NCI-H1092 (cell line): Measurements from ENCODE around the gene HSPA1A.
"Not testable (repeated sequence)": the region's sequence is repeated elsewhere in the genome, so short reads cannot be mapped to it uniquely, and the experiment has no call there.

Experiments used
- DNase-seq: peaks from one replicate; lab custom pipeline; 2025; lab: John Stamatoyannopoulos, UW

HSPA1A gene

GRCh38 chr6:31781244-31782125 is 33.9 kb upstream of the HSPA1A start:
- DNase-seq, result no peak

- DNase-seq, result no peak
These were observed 33.1 kb upstream of the HSPA1A start for GRCh38 chr6:31782126-31782855.

GRCh38 chr6:31784098-31784925 is 31.0 kb upstream of the HSPA1A start:
- no peak for DNase-seq

GRCh38 chr6:31785475-31785874 is 29.9 kb upstream of the HSPA1A start:
- no peak for DNase-seq

- DNase-seq, result peak; percentile 13
These were observed 23.8 kb upstream of the HSPA1A start for GRCh38 chr6:31791324-31792089.

- no peak for DNase-seq
These were observed 23.3 kb upstream of the HSPA1A start for GRCh38 chr6:31792090-31792374.

DNA sequence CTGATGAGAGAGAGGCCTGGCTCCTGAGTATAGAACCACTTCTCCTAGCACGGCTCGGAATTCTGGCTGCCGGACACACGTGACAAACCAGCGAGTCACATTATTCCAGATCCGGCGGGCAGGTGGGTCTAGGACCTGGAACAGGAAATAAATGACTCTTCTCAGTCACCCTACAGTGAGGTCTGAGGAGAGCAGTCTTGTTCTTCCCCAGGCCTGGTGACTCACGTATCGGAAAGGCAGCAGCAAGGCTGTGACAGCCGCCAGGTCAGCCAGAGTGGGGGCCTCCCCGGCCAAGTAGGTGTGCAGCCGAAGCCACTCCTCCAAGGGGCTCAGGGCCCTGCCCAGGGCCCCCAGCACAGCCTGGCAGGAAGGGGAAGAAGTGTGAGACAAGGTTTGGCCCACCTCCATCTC is 22.6 kb upstream of the HSPA1A start:
- no peak for DNase-seq

GRCh38 chr6:31793927-31794245 is 21.5 kb upstream of the HSPA1A start:
- DNase-seq, result not testable (repeated sequence)

DNA sequence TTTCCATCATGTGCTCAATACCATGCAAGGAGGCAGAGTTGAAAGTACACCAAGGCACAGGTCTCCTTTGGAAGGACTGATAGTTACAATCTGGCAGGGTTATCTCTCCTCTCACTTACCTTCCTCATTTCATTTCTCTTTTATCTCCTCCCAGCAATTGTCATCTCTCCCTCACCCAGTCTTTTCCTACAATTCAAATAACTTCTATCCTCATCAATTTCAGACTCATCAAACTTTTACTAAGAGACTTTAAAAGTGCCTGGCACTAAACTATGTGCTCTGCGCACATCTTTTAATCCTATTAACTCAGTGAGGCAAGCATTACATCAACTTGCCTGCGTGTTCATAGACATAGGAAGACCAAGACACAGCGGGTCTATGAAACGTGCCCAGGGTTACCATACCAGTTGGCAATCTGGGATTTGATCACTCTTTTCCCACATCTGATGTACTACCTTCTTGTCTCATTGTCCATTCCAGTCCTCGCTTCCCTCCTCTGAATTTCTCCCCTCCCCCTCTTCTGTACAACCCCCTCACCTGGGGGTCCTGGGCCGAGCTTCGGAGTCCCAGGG is 21.0 kb upstream of the HSPA1A start:
- no peak for DNase-seq

GRCh38 chr6:31794866-31795615 is 20.3 kb upstream of the HSPA1A start:
- DNase-seq, result no peak

DNA sequence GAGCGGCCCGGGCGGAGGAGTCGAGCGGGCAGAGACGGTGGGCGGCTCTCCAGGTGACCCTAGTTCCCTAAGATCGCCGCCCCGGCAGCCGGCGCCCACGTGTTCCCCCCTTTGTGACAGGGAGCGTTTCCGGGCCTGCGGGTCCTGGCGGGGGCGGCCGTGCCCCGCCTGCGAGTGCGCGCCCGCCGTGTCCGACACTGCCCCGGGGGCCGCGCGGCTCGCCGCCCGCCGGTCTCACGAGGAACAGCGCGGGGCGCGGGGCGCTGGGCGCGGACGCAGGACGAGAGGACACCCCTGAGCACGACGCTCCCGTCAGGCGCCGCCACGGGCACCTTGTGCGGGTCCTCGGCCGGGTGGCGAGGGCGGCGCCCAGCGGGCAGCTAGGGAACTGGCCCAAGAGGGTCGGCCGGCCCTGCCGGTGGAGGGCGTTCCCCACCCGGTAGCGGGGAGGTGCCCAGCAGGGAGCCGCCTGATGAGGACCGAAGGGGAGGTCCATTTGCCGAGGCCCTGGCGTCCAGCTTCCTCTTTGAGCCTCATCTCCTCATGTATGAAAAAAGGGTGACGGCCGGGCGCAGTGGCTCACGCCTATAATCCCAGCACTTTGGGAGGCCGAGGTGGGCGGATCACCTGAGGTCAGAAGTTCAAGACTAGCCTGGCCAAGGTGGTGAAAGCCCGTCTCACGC is 19.6 kb upstream of the HSPA1A start, which contains the start of gene VARS1:
TSS of gene VARS1 (minus strand) at position 137 of the 683 bp plus-strand sequence. CDS start 535 bp downstream, outside the sequence.
- peak; percentile 77 for DNase-seq

GRCh38 chr6:31796993-31797385 is 18.4 kb upstream of the HSPA1A start:
- DNase-seq, result no peak

DNA sequence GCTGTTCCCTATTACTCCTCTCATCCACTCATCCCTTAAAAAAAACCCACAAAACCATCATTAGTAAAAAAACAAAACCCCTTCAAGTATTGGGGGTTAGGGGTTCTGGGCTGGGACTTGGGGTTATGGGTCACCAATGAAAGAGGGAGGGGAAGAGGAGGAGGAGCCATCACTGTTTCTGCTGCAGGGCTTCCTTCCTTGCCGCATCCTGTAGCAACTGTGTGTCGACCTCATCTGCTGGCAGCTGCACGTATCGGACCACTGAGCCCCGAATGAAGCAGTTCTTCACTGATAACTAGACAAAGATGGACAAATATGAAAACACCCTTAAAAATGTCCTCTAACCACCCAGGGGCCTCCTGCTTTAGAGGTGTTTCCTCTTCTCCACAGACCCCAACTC is 17.8 kb upstream of the HSPA1A start:
- no peak for DNase-seq

DNA sequence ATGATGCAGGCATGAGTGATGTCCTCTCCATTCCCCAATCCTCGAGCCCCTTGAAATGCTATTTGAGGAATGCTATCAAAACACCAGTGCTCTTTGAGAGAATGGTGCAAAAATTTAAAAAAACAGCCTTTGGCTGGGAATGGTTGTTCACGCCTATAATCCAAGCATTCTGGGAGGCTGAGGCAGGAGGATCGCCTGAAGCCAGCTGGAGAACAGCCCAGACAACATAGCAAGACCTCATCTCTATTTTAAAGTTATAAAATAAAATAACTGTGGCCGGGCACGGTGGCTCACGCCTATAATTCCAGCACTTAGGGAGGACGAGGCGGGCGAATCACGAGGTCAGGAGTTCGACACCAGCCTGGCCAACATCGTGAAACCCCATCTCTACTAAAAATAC is 15.6 kb upstream of the HSPA1A start:
- DNase-seq, result no peak

DNA sequence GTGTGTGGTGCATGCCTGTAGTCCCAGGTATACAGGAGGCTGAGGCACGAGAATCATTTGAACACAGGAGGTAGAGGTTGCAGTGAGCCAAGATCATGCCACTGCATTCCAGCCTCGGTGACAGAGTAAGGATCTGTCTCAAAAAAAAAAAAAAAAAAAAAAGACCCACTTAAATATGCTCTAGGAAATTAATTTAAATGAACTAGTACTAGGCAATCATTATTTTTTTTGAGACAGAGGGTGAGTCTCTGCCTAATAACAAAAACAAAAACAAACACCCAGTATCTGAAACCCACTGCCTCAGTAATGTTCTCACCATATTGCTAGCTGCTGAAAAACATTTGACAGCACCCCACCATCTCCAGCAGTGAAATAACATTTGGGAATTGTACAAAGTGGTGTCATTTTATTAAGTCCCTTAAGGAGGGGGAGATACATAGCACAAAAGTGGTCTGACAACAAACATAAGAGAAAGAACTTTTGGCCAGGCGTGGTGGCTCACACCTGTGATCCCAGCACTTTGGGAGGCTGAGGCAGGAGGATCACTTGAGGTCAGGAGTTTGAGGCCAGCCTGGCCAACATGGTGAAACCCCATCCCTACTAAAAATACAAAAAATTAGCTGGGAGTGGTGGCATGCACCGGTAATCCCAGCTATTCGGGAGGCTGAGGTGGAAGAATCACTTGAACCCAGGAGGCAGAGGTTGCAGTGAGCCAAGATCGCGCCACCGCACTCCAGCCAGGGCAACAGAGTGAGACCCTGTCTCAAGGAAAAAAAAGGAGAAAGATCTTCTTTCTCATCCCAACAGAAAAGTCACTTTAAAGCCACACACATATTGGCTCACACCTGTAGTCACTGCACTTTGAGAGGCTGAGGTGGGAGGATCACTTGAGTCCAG is 14.1 kb upstream of the HSPA1A start:
- DNase-seq, result not testable (repeated sequence)

GRCh38 chr6:31805939-31806469 is 9.3 kb upstream of the HSPA1A start:
- no peak for DNase-seq

DNA sequence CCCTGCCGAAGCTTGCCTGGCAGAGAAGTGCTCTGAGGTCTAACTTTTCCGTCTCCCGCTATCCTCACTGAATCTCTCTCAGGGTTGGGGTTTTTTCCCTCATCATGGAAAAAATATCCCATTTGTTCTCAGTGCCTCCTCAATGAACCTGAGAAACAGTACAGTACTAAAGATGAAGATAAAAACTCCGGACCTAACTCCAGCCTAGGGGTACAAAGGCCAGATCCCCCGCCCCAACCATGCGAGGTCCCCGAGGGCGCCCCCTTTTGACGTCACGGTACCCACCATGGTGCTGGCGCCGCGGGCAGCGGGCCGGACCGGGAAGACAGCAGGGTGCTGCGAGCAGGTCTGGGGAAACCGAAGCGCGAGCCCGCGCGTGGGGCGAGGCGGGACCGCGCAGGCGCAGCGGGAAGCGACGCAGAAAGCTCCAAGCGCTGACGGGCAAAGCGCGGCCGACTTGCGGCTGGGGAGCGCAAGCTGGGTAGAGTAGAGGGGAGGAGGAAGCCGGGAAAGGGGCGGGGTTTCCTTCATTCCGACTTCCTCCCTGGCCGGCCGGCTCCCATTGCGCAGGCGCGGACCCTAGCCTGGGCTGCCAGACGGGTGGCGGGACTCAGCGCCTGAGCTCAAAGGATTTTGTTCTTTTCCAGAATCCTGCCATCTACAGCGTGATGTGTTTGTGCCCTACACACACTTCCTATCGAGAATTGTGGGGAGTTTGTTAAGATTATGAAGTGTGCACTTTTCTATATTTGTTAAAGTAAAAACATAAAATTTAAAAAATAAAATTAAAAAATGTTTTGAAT is 8.7 kb upstream of the HSPA1A start, which contains the start of gene LSM2:
TSS of gene LSM2 (minus strand) at position 497 of the 803 bp plus-strand sequence. CDS start at position 288, 209 bp downstream.
- DNase-seq, result peak; percentile 88

DNA sequence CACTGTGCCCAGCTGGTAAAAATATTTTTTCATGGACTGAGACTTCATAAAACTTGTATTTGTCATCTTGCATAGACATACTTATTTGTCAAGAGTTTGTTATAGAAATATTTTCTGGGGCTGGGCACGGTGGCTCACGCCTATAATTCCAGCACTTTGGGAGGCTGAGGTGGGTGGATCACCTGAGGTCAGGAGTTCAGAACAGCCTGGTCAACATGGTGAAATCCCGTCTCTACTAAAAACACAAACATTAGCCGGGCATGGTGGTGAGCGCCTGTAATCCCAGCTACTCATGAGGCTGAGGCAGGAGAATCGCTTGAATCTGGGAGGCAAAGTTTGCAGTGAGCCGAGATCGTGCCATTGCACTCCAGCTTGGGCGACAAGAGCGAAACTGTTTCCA is 6.7 kb upstream of the HSPA1A start:
- not testable (repeated sequence) for DNase-seq
